A673 (cell line): ENCODE measurements around the gene HOXC12. TPM values are rescaled to one million over a fixed set of nuclear protein-coding genes. Genes with fewer than 3 reads are reported as not detected.

Experiments used
- BruUV-seq: library from RNA; stranded (reverse); fragments of 400-500 nt; replicated peaks from 2 replicates; lab custom pipeline; 2021; lab: Mats Ljungman, UMichigan
- CTCF ChIA-PET: fragments of 300-600 bp; sonication (Branson Sonifier 250); formaldehyde crosslinking; loops from one replicate; lab custom pipeline; 2022; ENCODE audit warnings: antibody characterized with exemption; lab: Charles Lee
- POLR2A ChIA-PET: fragments of 300-600 bp; sonication (Branson Sonifier 250); formaldehyde crosslinking; loops from one replicate; lab custom pipeline; 2022; ENCODE audit warnings: antibody characterized with exemption; ENCODE audit not compliant: low non-redundant PET; lab: Charles Lee
- DNase-seq: peaks from one replicate; pipeline ENCODE4 v3.0.0-alpha.2; 2015; ENCODE audit warnings: low spot score
- H3K27ac ChIP-seq: fragments of 200-600 bp; sonication (generic); 2 replicates; pipeline ENCODE4 v1.5.1; 2016; ENCODE audit warnings: mixed run types, low read depth, mild to moderate bottlenecking, mixed read lengths, antibody characterized with exemption, low read length; ENCODE audit not compliant: poor library complexity, severe bottlenecking
- H3K27me3 ChIP-seq: fragments of 200-600 bp; sonication (generic); replicated peaks from 2 replicates; pipeline ENCODE4 v1.6.1; 2017; ENCODE audit warnings: mixed run types, low read depth, mild to moderate bottlenecking, mixed read lengths, antibody characterized with exemption, low read length; ENCODE audit not compliant: insufficient read depth, poor library complexity
- H3K36me3 ChIP-seq: fragments of 200-600 bp; sonication (generic); 2 replicates; pipeline ENCODE4 v1.6.1; 2016; ENCODE audit warnings: mixed run types, mild to moderate bottlenecking, mixed read lengths, antibody characterized with exemption, low read length; ENCODE audit not compliant: insufficient read depth, poor library complexity, severe bottlenecking
- H3K4me1 ChIP-seq: fragments of 200-600 bp; sonication (generic); 2 replicates; pipeline ENCODE4 v1.6.1; 2017; ENCODE audit warnings: mixed run types, mild to moderate bottlenecking, mixed read lengths, antibody characterized with exemption, low read length; ENCODE audit not compliant: insufficient read depth, poor library complexity, severe bottlenecking
- H3K4me3 ChIP-seq: fragments of 200-600 bp; sonication (generic); 2 replicates; pipeline ENCODE4 v1.5.1; 2016; ENCODE audit warnings: low read depth, mixed run types, mild to moderate bottlenecking, mixed read lengths, low read length; ENCODE audit not compliant: poor library complexity, severe bottlenecking
- H3K9me3 ChIP-seq: fragments of 200-600 bp; sonication (generic); 2 replicates; pipeline ENCODE4 v1.6.1; 2016; ENCODE audit warnings: mixed run types, low read depth, mild to moderate bottlenecking, mixed read lengths, antibody characterized with exemption, low read length; ENCODE audit not compliant: poor library complexity, severe bottlenecking
- EZH2 ChIP-seq: fragments of 200-600 bp; sonication (generic); IDR thresholded peaks from 2 replicates; pipeline ENCODE4 v1.6.1; 2017; ENCODE audit warnings: borderline replicate concordance, low read depth, mild to moderate bottlenecking, mixed read lengths, antibody characterized with exemption, low read length; ENCODE audit not compliant: poor library complexity, severe bottlenecking
- intact Hi-C: fragments of 100-400 bp; cut with micrococcal nuclease; formaldehyde crosslinking; loops from one replicate; pipeline ENCODE4 v1.10.0; 2022; ENCODE audit not compliant: unreplicated experiment
- total RNA-seq: library from RNA; stranded (reverse); gene quantifications from 2 replicates; pipeline ENCODE4 v1.2.3, GENCODE V29; 2021
- TF ChIP-seq, protein P1 (sequence below): fragments of 300-800, 200-600 bp; sonication (generic); conservative IDR thresholded peaks from 2 replicates; pipeline ENCODE4 v1.5.1; 2017; ENCODE audit warnings: low read depth, mild to moderate bottlenecking, antibody characterized with exemption, low read length, moderate library complexity, mixed read lengths

Gene HOXC12
- total RNA-seq, 1 experiment from 2014 or later: 4.6 TPM

DNA sequence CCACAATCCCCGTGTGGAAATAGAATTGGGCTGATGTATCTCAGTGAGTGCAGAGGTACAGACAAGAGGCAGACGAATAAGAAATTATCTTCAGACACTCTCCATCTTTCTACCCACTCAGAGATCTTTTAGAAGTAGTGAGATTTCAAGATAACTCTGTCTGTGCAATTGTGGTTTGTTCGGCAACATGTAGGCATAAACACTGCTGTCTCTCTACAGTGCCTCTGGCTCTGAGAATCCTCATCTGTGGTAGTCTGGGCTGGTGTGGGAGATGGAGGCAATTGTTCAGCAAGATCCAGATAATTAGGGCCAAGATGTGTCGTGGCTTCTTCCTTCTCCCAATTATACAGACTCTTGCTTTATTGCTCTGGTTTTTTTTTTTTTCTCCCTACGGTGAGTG lies 13.0 kb upstream of the HOXC12 start:
- Histone ChIP-seq H3K36me3 (no peaks in the 10 kb centered on the region), H3K9me3 (no peaks in the 10 kb centered on the region), H3K4me3 (no peak overlapping the region), H3K27ac (no peak overlapping the region), H3K4me1 (peaks cover 10% of the 10 kb centered on the region), H3K27me3 (no peaks in the 10 kb centered on the region)
- TSS peak; percentile 21 for BruUV-seq
- DNase-seq: no peak
- TF ChIP-seq, protein P1, sequence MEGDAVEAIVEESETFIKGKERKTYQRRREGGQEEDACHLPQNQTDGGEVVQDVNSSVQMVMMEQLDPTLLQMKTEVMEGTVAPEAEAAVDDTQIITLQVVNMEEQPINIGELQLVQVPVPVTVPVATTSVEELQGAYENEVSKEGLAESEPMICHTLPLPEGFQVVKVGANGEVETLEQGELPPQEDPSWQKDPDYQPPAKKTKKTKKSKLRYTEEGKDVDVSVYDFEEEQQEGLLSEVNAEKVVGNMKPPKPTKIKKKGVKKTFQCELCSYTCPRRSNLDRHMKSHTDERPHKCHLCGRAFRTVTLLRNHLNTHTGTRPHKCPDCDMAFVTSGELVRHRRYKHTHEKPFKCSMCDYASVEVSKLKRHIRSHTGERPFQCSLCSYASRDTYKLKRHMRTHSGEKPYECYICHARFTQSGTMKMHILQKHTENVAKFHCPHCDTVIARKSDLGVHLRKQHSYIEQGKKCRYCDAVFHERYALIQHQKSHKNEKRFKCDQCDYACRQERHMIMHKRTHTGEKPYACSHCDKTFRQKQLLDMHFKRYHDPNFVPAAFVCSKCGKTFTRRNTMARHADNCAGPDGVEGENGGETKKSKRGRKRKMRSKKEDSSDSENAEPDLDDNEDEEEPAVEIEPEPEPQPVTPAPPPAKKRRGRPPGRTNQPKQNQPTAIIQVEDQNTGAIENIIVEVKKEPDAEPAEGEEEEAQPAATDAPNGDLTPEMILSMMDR: no peak
- TF ChIP-seq EZH2: no peak
- intact Hi-C loops: no loop called here
- CTCF ChIA-PET: no interaction called here
- POLR2A ChIA-PET: no interaction called here

DNA sequence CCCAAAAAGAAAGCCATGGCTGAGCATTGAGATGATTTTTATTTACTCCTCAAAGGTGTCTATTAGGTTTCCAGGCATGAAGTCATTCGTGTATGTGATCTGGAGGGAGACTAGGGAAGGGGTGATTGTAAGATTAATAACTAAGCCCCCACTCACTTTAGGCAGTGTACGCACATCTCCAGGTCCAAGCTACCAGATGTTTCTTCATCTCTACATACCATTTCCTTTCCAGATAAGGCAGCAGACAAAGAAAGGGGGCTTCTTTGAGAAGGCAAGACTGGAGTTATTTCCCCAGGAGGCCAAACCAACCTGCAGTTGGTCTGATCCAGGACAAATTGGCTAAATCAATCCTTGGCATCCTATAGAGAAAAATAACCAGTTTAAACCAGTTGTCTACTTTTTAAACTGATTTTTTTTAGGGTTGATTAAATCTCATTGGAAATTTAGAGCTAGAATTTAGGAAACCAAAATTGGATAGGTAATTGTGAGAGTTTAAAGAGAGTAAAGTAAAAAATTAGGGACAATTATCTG lies 12.2 kb upstream of the HOXC12 start:
- Histone ChIP-seq H3K27me3 (no peaks in the 10 kb centered on the region), H3K4me1 (peaks cover 9% of the 10 kb centered on the region), H3K36me3 (no peaks in the 10 kb centered on the region), H3K4me3 (no peak overlapping the region), H3K27ac (no peak overlapping the region), H3K9me3 (no peaks in the 10 kb centered on the region)
- no peak for TF ChIP-seq EZH2
- TF ChIP-seq, protein P1: no peak
- BruUV-seq: no TSS peak
- intact Hi-C loops: no loop called here
- ChIA-PET POLR2A (interaction anchor here (0.7 kb wide), 1 partner anchor 235 kb away, joined by 3 read pairs; no protein-coding TSS in a partner anchor), CTCF (no interaction called here)
- no peak for DNase-seq

DNA sequence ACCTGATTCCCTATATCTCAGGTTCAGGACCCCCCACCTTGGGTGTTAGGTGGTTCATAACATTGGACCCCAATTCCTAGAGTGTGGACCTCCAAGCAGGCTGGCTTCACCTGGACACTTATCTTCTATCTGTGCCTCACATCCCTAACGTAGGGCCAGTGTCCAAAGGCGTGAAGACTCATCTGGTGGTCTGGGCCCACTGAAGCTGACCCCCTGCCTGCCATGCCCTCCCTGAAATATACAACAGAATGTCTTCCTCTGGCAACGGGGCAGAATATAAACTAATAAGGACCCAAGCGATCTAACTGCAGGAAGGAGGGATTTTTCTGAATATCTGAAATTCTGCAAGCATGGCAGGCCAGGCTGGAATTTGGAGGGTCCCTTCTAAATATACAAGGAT lies 10.5 kb upstream of the HOXC12 start:
- ChIA-PET CTCF (no interaction called here), POLR2A (no interaction called here)
- BruUV-seq: no TSS peak
- intact Hi-C loops: no loop called here
- Histone ChIP-seq H3K36me3 (no peaks in the 10 kb centered on the region), H3K27ac (no peak overlapping the region), H3K9me3 (no peaks in the 10 kb centered on the region), H3K4me3 (no peak overlapping the region), H3K4me1 (peaks cover 5% of the 10 kb centered on the region), H3K27me3 (no peaks in the 10 kb centered on the region)
- no peak for DNase-seq
- TF ChIP-seq, protein P1: no peak
- no peak for TF ChIP-seq EZH2
